Liver (tissue), 9 donors: ENCODE data around the gene HOXD11. TPM values are rescaled to one million over a fixed set of nuclear protein-coding genes. Genes with fewer than 3 reads are reported as not detected.

Source experiments
- DNase-seq: peaks from one replicate; pipeline ENCODE4 v3.0.0-alpha.2; 2017; ENCODE audit warnings: low spot score
- H3K27ac ChIP-seq, 2 donors: one replicate each; pipeline ENCODE4 v1.7.0; 2013; ENCODE audit warnings: inconsistent platforms in 2 of 2, low read length in 2 of 2, control low read depth in 1 of 2, low read depth in 1 of 2, mild to moderate bottlenecking in 1 of 2
- H3K27me3 ChIP-seq, 4 donors: one replicate each; pipeline versions ENCODE4 v1.6.1 to v1.7.0; 2013; ENCODE audit warnings: low read length in 3 of 4, inconsistent platforms in 1 of 4, mild to moderate bottlenecking in 1 of 4, moderate library complexity in 1 of 4; ENCODE audit not compliant: control insufficient read depth in 4 of 4, insufficient read depth in 4 of 4
- H3K36me3 ChIP-seq, 4 donors: one replicate each; pipeline versions ENCODE4 v1.6.1 to v1.7.0; 2013; ENCODE audit warnings: low read length in 3 of 4, mild to moderate bottlenecking in 3 of 4, low read depth in 1 of 4, moderate library complexity in 1 of 4; ENCODE audit not compliant: control insufficient read depth in 4 of 4, insufficient read depth in 3 of 4
- H3K4me1 ChIP-seq, 4 donors: one replicate each; pipeline versions ENCODE4 v1.6.1 to v1.7.0; 2013; ENCODE audit warnings: low read length in 3 of 4, mild to moderate bottlenecking in 3 of 4, moderate library complexity in 1 of 4; ENCODE audit not compliant: control insufficient read depth in 4 of 4, insufficient read depth in 4 of 4
- H3K4me3 ChIP-seq, 3 donors: one replicate each; pipeline versions ENCODE4 v1.6.1 to v1.7.0; 2013; ENCODE audit warnings: low read length in 3 of 3, control low read depth in 1 of 3, low read depth in 1 of 3, mild to moderate bottlenecking in 1 of 3
- H3K9ac ChIP-seq, 2 donors: one replicate each; pipeline ENCODE4 v1.7.0; 2013; ENCODE audit warnings: low read length in 2 of 2, mild to moderate bottlenecking in 2 of 2, moderate library complexity in 2 of 2, control low read depth in 1 of 2, low read depth in 1 of 2
- H3K9me3 ChIP-seq, 4 donors: one replicate each; pipeline versions ENCODE4 v1.6.1 to v1.7.0; 2013; ENCODE audit warnings: low read length in 3 of 4; ENCODE audit not compliant: control insufficient read depth in 4 of 4
- EGR1 ChIP-seq, 2 donors: IDR thresholded peaks; 2 replicates each; pipeline ENCODE4 v1.6.1; 2016 to 2018; ENCODE audit warnings: antibody characterized with exemption in 2 of 2, low read depth in 2 of 2
- FOXA1 ChIP-seq: IDR thresholded peaks from 2 replicates; pipeline ENCODE4 v1.6.1; 2016; ENCODE audit warnings: antibody characterized with exemption
- FOXA2 ChIP-seq: IDR thresholded peaks from 2 replicates; pipeline ENCODE4 v1.6.1; 2016; ENCODE audit warnings: antibody characterized with exemption
- GABPA ChIP-seq, 2 donors: IDR thresholded peaks in 1 of 2; conservative IDR thresholded peaks in 1 of 2; 2 replicates each; pipeline ENCODE4 v1.6.1; 2016; ENCODE audit warnings: antibody characterized with exemption in 2 of 2, mild to moderate bottlenecking in 1 of 2, moderate library complexity in 1 of 2
- HNF4A ChIP-seq, 2 donors: conservative IDR thresholded peaks; 2 replicates each; pipeline ENCODE4 v1.6.1; 2016; ENCODE audit warnings: antibody characterized with exemption in 2 of 2, mild to moderate bottlenecking in 2 of 2
- HNF4G ChIP-seq: IDR thresholded peaks from 2 replicates; pipeline ENCODE4 v1.6.1; 2016; ENCODE audit warnings: antibody characterized with exemption
- JUND ChIP-seq, 2 donors: IDR thresholded peaks; 2 replicates each; pipeline ENCODE4 v1.6.1; 2016; ENCODE audit warnings: antibody characterized with exemption in 2 of 2
- NR2F2 ChIP-seq: IDR thresholded peaks from 2 replicates; pipeline ENCODE4 v1.6.1; 2016; ENCODE audit warnings: antibody characterized with exemption
- RAD21 ChIP-seq, 2 donors: IDR thresholded peaks; 2 replicates each; pipeline ENCODE4 v1.6.1; 2016; ENCODE audit warnings: antibody characterized with exemption in 2 of 2, mild to moderate bottlenecking in 2 of 2
- RXRA ChIP-seq, 2 donors: IDR thresholded peaks; 2 replicates each; pipeline ENCODE4 v1.6.1; 2017 to 2018; ENCODE audit warnings: antibody characterized with exemption in 2 of 2, mild to moderate bottlenecking in 1 of 2
- SP1 ChIP-seq: IDR thresholded peaks from 2 replicates; pipeline ENCODE4 v1.6.1; 2018; ENCODE audit warnings: antibody characterized with exemption, mild to moderate bottlenecking
- TAF1 ChIP-seq: conservative IDR thresholded peaks from 2 replicates; pipeline ENCODE4 v1.6.1; 2016; ENCODE audit warnings: antibody characterized with exemption, mild to moderate bottlenecking
- YY1 ChIP-seq: IDR thresholded peaks from 2 replicates; pipeline ENCODE4 v1.6.1; 2016; ENCODE audit warnings: antibody characterized with exemption, mild to moderate bottlenecking
- WGBS: extraction: QIAGEN DNeasy Blood & Tissue Kit; methylation state at CpG from one replicate; pipeline ENCODE4 v1.1.7; 2013; 5-methylcytosine and 5-hydroxymethylcytosine counted together
- polyA plus RNA-seq, 2 donors: library from polyadenylated mRNA; stranded (reverse) in 1 of 2; unstranded in 1 of 2; fragments of 200-250 nt in 1 of 2; fragments of >200 nt in 1 of 2; fragmentation: Nextera tagmentation in 1 of 2; extraction: Ambion mirVana in 1 of 2; gene quantifications; one replicate each; pipeline versions ENCODE4 v1.2.1 to v1.2.3, GENCODE V29; 2013 to 2015
- total RNA-seq, 2 donors: library from RNA; depleted of rRNA; stranded (reverse); fragments of >200 nt; gene quantifications; one replicate each; pipeline ENCODE4 v1.2.3, GENCODE V29; 2014
- TF ChIP-seq, protein P1 (sequence below): IDR thresholded peaks from 2 replicates; pipeline ENCODE4 v1.6.1; 2016; ENCODE audit warnings: antibody characterized with exemption
- TF ChIP-seq, protein P2 (sequence below): IDR thresholded peaks from 2 replicates; pipeline ENCODE4 v1.6.1; 2016; ENCODE audit warnings: antibody characterized with exemption
- TF ChIP-seq, protein P3 (sequence below): IDR thresholded peaks from 2 replicates; pipeline ENCODE4 v1.6.1; 2016; ENCODE audit warnings: antibody characterized with exemption, mild to moderate bottlenecking
- TF ChIP-seq, protein P4 (sequence below): IDR thresholded peaks from 2 replicates; pipeline ENCODE4 v1.6.1; 2016; ENCODE audit warnings: antibody characterized with exemption
- TF ChIP-seq, protein P5 (sequence below): fragments of 150-350 bp; IDR thresholded peaks from 2 replicates; pipeline ENCODE4 v1.5.1; 2017; ENCODE audit warnings: improper control_type of control experiment, low read depth, low read length; ENCODE audit not compliant: missing input control
- donor health status: healthy.
- donor health status: healthy.
- donor health status: healthy.
- donor health status: healthy.
- donor health status: healthy.

HOXD11 gene
- total RNA-seq, result not detected
- not detected for polyA plus RNA-seq

DNA sequence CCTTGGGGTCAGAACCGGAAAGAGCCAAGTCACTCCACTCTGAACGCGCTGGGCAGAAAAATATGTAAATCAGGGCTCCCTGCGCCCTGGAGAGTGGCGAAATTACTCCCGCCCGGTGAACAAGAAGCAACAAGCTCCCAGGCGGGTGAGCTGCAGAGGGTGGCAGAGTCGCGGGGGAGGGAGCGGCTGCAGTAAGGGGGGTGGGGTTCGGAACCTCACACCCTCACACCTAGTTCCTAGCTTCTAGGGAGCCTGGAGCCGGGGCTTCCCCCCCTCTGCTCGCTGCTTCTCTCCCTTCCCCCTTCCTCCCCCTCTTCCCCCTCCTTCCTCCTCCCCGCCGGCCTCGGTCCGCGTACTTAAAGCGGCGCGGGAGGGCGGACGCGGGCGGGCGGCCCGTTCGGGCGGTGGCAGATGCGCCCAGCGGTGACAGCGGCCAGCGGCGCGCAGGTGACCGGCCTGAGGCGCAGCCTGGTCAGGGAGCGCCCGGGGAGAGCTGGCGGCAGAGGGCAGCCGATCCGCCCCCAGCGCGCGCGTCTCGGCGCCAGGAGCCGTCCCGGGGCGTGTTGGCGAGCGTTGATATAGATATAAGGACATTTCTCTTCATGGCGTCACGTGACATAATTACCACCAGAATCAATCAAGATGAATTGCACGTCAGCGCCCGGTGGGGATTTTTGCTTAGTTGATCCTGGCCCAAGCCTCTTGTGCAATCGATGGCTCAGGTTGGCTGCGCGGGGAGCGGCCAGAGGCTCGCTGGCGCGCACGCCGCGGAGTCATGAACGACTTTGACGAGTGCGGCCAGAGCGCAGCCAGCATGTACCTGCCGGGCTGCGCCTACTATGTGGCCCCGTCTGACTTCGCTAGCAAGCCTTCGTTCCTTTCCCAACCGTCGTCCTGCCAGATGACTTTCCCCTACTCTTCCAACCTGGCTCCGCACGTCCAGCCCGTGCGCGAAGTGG lies at the start of gene HOXD11:
TSS of gene HOXD11 (plus strand) at position 700 of the 959 bp plus-strand sequence. CDS start at position 776, 76 bp downstream.
- peak within 1 kb of the TSS in 1 of 3 donors; percentile 28 for H3K4me3 ChIP-seq
- no peak for TF ChIP-seq HNF4G
- TF ChIP-seq RAD21 (IDR thresholded peaks at IDR 0.05), result no peak
- TF ChIP-seq NR2F2, result no peak
- no peak for TF ChIP-seq FOXA2
- TF ChIP-seq, protein P1, sequence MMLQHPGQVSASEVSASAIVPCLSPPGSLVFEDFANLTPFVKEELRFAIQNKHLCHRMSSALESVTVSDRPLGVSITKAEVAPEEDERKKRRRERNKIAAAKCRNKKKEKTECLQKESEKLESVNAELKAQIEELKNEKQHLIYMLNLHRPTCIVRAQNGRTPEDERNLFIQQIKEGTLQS, result no peak
- no peak for TF ChIP-seq EGR1 (IDR thresholded peaks at IDR 0.05; ENCODE audit: low read depth in 2 of 2)
- TF ChIP-seq, protein P2, sequence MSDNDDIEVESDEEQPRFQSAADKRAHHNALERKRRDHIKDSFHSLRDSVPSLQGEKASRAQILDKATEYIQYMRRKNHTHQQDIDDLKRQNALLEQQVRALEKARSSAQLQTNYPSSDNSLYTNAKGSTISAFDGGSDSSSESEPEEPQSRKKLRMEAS, result no peak
- no peak for TF ChIP-seq TAF1
- no peak for TF ChIP-seq HNF4A (conservative IDR thresholded peaks at IDR 0.05)
- no peak for TF ChIP-seq GABPA (IDR thresholded peaks at IDR 0.05 in 1 of 2, conservative IDR thresholded peaks at IDR 0.05 in 1 of 2)
- no peak for TF ChIP-seq YY1
- TF ChIP-seq, protein P3, sequence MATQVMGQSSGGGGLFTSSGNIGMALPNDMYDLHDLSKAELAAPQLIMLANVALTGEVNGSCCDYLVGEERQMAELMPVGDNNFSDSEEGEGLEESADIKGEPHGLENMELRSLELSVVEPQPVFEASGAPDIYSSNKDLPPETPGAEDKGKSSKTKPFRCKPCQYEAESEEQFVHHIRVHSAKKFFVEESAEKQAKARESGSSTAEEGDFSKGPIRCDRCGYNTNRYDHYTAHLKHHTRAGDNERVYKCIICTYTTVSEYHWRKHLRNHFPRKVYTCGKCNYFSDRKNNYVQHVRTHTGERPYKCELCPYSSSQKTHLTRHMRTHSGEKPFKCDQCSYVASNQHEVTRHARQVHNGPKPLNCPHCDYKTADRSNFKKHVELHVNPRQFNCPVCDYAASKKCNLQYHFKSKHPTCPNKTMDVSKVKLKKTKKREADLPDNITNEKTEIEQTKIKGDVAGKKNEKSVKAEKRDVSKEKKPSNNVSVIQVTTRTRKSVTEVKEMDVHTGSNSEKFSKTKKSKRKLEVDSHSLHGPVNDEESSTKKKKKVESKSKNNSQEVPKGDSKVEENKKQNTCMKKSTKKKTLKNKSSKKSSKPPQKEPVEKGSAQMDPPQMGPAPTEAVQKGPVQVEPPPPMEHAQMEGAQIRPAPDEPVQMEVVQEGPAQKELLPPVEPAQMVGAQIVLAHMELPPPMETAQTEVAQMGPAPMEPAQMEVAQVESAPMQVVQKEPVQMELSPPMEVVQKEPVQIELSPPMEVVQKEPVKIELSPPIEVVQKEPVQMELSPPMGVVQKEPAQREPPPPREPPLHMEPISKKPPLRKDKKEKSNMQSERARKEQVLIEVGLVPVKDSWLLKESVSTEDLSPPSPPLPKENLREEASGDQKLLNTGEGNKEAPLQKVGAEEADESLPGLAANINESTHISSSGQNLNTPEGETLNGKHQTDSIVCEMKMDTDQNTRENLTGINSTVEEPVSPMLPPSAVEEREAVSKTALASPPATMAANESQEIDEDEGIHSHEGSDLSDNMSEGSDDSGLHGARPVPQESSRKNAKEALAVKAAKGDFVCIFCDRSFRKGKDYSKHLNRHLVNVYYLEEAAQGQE, result no peak
- TF ChIP-seq, protein P4, sequence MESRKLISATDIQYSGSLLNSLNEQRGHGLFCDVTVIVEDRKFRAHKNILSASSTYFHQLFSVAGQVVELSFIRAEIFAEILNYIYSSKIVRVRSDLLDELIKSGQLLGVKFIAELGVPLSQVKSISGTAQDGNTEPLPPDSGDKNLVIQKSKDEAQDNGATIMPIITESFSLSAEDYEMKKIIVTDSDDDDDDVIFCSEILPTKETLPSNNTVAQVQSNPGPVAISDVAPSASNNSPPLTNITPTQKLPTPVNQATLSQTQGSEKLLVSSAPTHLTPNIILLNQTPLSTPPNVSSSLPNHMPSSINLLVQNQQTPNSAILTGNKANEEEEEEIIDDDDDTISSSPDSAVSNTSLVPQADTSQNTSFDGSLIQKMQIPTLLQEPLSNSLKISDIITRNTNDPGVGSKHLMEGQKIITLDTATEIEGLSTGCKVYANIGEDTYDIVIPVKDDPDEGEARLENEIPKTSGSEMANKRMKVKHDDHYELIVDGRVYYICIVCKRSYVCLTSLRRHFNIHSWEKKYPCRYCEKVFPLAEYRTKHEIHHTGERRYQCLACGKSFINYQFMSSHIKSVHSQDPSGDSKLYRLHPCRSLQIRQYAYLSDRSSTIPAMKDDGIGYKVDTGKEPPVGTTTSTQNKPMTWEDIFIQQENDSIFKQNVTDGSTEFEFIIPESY, result no peak
- TF ChIP-seq, protein P5, sequence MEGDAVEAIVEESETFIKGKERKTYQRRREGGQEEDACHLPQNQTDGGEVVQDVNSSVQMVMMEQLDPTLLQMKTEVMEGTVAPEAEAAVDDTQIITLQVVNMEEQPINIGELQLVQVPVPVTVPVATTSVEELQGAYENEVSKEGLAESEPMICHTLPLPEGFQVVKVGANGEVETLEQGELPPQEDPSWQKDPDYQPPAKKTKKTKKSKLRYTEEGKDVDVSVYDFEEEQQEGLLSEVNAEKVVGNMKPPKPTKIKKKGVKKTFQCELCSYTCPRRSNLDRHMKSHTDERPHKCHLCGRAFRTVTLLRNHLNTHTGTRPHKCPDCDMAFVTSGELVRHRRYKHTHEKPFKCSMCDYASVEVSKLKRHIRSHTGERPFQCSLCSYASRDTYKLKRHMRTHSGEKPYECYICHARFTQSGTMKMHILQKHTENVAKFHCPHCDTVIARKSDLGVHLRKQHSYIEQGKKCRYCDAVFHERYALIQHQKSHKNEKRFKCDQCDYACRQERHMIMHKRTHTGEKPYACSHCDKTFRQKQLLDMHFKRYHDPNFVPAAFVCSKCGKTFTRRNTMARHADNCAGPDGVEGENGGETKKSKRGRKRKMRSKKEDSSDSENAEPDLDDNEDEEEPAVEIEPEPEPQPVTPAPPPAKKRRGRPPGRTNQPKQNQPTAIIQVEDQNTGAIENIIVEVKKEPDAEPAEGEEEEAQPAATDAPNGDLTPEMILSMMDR, result no peak
- no peak for TF ChIP-seq JUND (IDR thresholded peaks at IDR 0.05)
- no peak for TF ChIP-seq SP1
- no peak for TF ChIP-seq FOXA1
- no peak for TF ChIP-seq RXRA (IDR thresholded peaks at IDR 0.05)
- WGBS, result 3% methylated on average over 85 of the region's 85 CpGs
- H3K4me1 ChIP-seq, result peaks cover 0 to 21% (median 4%) of the 10 kb centered on the region in 4 donors
- no peaks in the 10 kb centered on the region for H3K9me3 ChIP-seq
- peaks cover 18 to 51% (median 37%) of the 10 kb centered on the region in 4 donors for H3K27me3 ChIP-seq
- no peak within 1 kb of the TSS for H3K27ac ChIP-seq
- no peaks in the 10 kb centered on the region for H3K36me3 ChIP-seq
- no peak for DNase-seq
- H3K9ac ChIP-seq, result no peak within 1 kb of the TSS
